ENCODE data around the gene PTPRA.
"Not testable (repeated sequence)": the region's sequence is repeated elsewhere in the genome, so short reads cannot be mapped to it uniquely, and the experiment has no call there.

PTPRA gene

GRCh38 chr20:3000852-3001523 is 127.7 kb downstream of the PTPRA start:
- no peak for DNase-seq (ENCODE audit: low read depth in 2 of 2)

- DNase-seq (ENCODE audit: low read depth in 2 of 2) = no peak
Observed at GRCh38 chr20:3003416-3003815, 130.1 kb downstream of the PTPRA start.

GRCh38 chr20:3010985-3011723 is 137.9 kb downstream of the PTPRA start:
- no peak for DNase-seq (ENCODE audit: low read depth in 2 of 2)

- no peak for DNase-seq (ENCODE audit: low read depth in 2 of 2)
Observed at GRCh38 chr20:3011752-3012151, 138.5 kb downstream of the PTPRA start.

GRCh38 chr20:3013771-3014170 is 140.5 kb downstream of the PTPRA start:
- no peak for DNase-seq (ENCODE audit: low read depth in 2 of 2)

GRCh38 chr20:3014179-3014578 is 140.9 kb downstream of the PTPRA start:
- DNase-seq (ENCODE audit: low read depth in 2 of 2) = no peak

- no peak for DNase-seq (ENCODE audit: low read depth in 2 of 2)
Observed at GRCh38 chr20:3014662-3015061, 141.4 kb downstream of the PTPRA start.

GRCh38 chr20:3015302-3015701 is 142.0 kb downstream of the PTPRA start:
- not testable (repeated sequence) for DNase-seq (ENCODE audit: low read depth in 2 of 2)

- DNase-seq (ENCODE audit: low read depth in 2 of 2) = no peak
Observed at GRCh38 chr20:3021327-3021726, 148.0 kb downstream of the PTPRA start.

- DNase-seq (ENCODE audit: low read depth in 2 of 2) = no peak
Observed at GRCh38 chr20:3021777-3022176, 148.5 kb downstream of the PTPRA start.

- not testable (repeated sequence) for DNase-seq (ENCODE audit: low read depth in 2 of 2)
Observed at GRCh38 chr20:3022559-3023490, 149.5 kb downstream of the PTPRA start.

GRCh38 chr20:3027987-3028386 is 154.7 kb downstream of the PTPRA start:
- DNase-seq (ENCODE audit: low read depth in 2 of 2) = no peak

GRCh38 chr20:3031524-3032147 is 158.4 kb downstream of the PTPRA start:
- no peak for DNase-seq (ENCODE audit: low read depth in 2 of 2)

- DNase-seq (ENCODE audit: low read depth in 2 of 2) = no peak
Observed at GRCh38 chr20:3032624-3033023, 159.3 kb downstream of the PTPRA start.

GRCh38 chr20:3037654-3038053 is 164.4 kb downstream of the PTPRA start:
- DNase-seq (ENCODE audit: low read depth in 2 of 2) = no peak

- DNase-seq (ENCODE audit: low read depth in 2 of 2) = no peak
Observed at GRCh38 chr20:3038454-3038853, 165.2 kb downstream of the PTPRA start.

GRCh38 chr20:3039426-3039825 is 166.1 kb downstream of the PTPRA start:
- no peak for DNase-seq (ENCODE audit: low read depth in 2 of 2)

- DNase-seq (ENCODE audit: low read depth in 2 of 2) = no peak
Observed at GRCh38 chr20:3040086-3040485, 166.8 kb downstream of the PTPRA start.

GRCh38 chr20:3041854-3042409 is 168.7 kb downstream of the PTPRA start:
- no peak for DNase-seq (ENCODE audit: low read depth in 2 of 2)

GRCh38 chr20:3042625-3043024 is 169.3 kb downstream of the PTPRA start:
- DNase-seq (ENCODE audit: low read depth in 2 of 2) = no peak

- no peak for DNase-seq (ENCODE audit: low read depth in 2 of 2)
Observed at GRCh38 chr20:3043322-3043721, 170.0 kb downstream of the PTPRA start, which contains the start of gene GNRH2. TSS of gene GNRH2 (plus strand) at chr20:3043622. CDS start at chr20:3044415, 793 bp downstream.
